Globus pallidus (tissue), 1 donor: ENCODE results near the gene CYP4B1.
"Not testable (repeated sequence)": the region's sequence is repeated elsewhere in the genome, so short reads cannot be mapped to it uniquely, and the experiment has no call there.

ENCODE experiments used
- DNase-seq: peaks from one replicate; pipeline ENCODE4 v3.0.0-alpha.2; 2015; ENCODE audit warnings: low spot score

The CYP4B1 gene

DNA sequence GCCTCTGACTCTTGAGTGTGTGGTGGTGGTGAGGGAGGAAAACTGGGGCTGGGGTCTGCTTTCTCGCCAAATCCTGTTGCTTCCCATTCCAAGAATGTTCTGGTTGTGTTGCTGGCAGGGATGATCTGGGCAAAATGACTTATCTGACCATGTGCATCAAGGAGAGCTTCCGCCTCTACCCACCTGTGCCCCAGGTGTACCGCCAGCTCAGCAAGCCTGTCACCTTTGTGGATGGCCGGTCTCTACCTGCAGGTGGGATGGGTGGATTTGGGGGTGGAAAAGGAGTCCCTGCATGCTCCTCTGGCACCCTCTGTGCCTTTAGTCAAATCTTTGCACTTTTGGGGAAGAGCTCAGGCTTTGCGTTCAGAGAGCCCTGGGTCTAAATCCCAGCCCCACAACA, 18.1 kb downstream of the CYP4B1 start:
- DNase-seq = no peak

DNA sequence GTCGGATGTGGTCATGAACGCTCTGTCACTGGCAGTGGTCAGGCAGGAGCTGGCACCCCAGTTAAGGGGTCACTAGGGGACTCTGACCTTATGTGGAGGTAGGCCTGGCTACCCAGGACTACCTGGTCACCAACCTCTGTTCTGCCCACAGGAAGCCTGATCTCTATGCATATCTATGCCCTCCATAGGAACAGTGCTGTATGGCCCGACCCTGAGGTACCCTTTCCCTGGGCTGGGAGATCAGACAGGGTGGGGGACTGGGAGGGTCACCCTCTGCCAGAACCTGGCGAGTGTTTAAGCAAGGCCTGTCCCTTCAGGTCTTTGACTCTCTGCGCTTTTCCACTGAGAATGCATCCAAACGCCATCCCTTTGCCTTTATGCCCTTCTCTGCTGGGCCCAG, 19.0 kb downstream of the CYP4B1 start:
- DNase-seq = no peak

DNA sequence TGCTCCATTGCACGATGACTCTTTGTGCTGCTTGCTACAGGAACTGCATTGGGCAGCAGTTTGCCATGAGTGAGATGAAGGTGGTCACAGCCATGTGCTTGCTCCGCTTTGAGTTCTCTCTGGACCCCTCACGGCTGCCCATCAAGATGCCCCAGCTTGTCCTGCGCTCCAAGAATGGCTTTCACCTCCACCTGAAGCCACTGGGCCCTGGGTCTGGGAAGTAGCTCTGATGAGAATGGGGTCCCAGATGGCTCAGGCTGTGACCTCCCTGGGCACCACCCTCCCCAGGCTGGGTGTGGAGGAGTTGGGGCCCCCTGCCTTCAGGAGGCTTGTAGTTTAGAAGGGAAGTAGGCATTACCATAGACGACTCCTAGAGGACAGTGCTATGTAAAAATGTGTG, 19.7 kb downstream of the CYP4B1 start:
- DNase-seq = no peak

DNA sequence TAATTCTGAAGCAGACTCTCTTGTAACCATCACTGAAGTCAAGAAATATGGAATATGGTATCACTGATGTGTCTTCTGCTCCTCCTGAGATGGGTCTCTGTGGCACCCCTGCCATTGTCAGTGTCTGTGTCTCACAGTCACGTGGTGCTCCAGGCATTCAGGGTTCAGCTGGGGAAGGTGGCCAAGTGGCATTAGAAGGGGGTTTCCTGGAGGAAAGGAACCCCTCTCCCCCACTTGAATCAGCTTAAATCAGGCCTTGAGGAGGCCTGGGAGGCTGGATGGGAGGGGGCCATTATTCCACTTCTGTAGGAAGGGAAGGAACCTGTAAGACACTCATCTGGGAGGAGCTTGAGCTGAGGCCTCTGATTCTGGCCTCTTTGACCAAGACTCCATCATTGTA, 20.5 kb downstream of the CYP4B1 start:
- no peak for DNase-seq

DNA sequence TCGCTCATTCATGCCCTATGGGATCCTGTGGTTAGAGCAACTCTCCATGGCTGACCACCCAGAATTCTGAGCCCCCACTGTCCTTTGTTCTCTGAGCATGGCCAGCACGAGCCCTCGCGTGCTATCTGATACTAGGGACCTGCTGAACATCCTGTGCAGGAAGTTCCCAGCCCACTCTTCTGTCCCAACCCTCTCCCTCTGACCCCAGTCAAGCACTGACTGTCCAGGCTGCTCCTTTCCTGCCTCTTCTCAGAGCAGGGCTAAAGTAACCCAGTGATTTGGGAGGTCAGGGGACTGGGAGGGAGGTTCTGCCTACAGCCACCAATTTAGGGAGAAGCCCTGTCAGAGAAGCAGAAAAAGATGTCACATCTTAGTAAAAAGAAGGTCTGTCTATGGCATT, 21.2 kb downstream of the CYP4B1 start:
- DNase-seq = no peak

DNA sequence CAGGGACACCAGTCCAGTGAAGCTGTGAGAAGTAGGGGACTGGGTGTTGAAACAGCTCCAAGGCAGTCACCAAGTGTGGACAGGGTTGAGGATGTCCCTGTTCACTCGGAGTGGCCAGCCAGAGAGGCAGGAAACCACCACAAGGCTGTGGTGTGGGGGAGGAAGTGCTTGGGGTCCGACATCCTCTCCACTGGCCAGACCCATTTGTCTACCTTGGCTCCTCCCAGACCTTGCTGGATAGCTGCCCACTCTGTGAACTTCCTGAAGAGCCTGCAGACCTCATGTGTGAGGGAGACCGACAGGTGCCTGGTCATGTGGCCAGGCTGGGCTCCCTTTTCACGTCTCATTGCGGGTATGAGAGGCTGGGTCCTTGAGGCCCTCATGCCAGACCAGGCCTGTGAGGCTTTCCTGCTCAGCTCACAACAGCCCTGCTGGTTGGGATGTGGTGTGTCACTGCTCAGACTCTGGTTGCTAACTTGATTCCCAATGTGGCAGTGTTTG, 21.8 kb downstream of the CYP4B1 start:
- no peak for DNase-seq

DNA sequence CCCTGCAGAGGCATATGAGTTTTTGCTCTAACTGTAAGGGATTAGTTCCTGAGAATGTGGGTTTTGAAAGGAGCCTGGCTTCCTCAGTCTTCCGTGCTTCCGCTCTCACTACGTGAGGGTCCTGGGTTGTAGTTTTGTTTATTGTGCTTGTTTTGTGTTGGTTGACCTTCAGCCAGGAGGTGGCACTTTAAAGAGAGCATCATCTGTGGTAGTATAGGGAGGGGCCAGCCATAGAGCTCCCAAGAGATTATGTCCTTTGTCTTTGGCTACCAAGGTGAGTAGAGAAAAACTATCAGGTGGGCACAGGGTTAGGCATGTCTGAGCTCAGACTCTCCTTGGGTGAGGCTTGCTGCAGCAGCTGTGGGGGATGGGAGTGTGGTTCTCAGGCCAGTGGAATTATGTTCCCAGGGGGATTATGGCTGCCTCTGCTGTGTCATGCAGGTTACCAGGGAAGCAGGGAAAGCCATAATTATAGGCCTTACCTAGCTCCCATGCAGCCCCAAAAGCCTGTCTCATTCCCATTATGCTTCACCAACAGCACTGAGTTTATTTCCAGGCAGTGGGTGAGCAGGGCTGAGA, 23.5 kb downstream of the CYP4B1 start:
- DNase-seq = no peak

DNA sequence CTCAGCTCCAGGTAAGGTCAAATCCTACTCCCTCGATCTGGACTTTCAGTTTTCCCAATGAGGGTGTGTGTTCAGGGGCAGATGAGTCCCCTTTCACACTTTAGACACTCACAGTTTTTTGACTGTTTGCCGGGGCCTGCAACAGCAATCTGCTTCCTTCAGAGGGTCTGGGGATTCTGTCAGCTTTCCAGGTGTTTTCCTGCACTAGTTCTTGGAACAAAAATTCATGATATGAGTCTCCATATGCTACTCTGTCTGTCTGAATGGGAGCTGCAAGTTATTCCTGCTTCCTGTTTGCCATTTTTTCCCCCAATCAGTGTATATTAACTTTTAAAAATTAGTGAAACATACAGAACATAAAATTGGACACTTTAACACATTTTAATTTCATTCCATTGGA, 24.3 kb downstream of the CYP4B1 start:
- no peak for DNase-seq

DNA sequence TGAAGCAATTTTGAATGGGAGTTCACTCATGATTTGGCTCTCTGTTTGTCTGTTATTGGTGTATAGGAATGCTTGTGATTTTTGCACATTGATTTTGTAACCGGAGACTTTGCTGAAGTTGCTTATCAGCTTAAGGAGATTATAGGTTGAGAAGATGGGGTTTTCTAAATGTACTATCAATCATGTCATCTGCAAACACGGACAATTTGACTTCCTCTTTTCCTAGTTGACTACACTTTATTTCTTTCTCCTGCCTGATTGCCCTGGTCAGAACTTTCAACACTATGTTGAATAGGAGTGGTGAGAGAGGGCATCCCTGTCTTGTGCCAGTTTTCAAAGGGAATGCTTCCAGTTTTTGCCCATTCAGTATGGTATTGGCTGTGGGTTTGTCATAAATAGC, 28.0 kb downstream of the CYP4B1 start:
- not testable (repeated sequence) for DNase-seq

DNA sequence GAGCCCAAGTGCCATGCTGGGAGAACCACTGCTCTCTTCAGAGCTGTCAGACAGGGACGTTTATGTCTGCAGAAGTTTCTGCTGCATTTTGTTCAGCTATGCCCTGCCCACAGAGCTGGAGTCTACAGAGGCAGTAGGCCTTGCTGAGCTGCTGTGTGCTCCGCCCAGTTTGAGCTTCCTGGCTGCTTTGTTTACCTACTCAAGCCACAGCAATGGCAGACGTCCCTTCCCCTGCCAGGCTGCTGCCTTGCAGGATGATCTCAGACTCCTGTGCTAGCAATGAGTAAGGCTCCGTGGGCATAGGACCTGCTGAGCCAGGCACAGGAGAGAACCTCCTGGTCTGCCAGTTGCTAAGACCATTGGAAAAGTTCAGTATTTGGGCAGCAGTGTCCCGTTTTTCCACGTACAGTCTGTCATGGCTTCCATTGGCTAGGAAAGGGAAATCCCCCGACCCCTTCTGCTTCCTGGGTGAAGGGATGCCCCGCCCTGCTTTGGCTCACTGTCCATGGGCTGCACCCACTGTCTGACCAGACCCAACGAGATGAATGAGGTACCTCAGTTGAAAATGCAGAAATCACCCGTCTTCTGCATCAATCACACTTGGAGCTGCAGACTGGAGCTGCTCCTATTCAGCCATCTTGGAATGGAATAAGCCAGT, 31.9 kb downstream of the CYP4B1 start:
- no peak for DNase-seq

DNA sequence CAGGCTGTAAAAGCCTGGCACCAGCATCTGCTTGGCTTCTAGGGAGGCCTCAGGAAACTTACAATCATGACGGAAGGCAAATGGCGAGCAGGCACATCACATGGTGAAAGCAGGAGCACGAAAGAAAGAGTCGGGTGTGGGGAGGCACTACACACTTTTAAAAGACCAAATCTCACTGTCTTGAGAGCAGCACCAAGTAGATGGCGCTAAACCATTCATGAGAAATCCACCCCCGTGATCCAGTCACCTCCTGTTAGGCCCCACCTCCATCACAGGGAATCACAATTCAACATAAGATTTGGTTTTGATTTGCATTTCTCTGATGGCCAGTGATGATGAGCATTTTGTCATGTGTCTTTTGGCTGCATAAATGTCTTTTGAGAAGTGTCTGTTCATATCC, 36.6 kb downstream of the CYP4B1 start:
- DNase-seq = not testable (repeated sequence)

DNA sequence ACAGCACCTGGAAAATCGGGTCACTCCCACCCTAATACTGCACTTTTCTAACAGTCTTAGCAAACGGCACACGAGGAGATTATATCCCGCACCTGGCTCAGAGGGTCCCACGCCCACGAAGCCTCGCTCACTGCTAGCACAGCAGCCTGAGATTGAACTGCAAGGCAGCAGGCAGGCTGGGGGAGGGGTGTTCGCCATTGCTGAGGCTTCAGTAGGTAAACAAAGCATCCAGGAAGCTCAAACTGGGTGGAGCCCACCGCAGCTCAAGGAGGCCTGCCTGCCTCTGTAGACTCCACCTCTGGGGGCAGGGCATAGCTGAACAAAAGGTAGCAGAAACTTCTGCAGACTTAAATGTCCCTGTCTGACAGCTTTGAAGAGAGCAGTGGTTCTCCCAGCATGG, 47.5 kb downstream of the CYP4B1 start:
- DNase-seq = not testable (repeated sequence)

DNA sequence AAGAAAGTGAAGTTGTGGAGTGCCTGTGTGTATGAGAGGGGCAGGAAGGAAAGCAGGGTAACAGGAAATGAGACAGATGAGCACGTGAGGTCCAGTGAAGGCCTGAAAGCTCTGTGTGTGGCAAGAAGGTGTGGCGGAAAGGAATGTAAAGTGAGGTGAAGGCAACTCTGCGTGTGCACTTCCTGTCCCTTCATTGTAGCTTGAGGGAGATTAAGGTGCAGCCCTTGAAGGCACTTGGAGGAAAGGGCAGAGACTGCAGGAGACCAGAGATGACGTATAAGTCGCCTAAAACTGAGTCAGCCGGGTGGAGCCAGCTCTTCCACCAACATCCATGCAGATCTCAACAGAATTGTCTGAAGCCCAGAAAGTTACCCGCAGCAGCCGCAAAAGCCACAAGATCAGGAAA, 58.8 kb downstream of the CYP4B1 start:
- not testable (repeated sequence) for DNase-seq

DNA sequence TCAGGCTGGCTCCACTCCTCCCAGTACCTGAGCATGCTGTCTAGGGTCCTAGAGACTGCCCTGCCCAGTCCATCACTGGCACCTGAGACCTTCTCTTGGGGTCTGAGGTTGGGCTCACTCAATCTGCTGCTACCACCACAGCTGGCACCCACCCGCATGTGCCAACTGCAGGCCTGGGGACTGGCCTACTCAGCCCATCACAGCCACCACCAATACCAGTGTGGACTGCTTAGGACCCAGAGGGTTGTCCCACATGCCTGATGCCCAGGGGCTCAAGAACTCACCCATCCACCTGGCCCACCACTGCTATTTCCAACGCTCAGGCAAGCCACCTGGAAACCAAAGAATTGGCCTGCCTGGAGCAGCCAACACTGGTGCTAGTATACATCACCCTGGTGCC, 63.5 kb downstream of the CYP4B1 start:
- DNase-seq = no peak
